HepG2 (cell line): ENCODE data around the gene IKBIP. TPM values are rescaled to one million over a fixed set of nuclear protein-coding genes. Genes with fewer than 3 reads are reported as not detected.

Experiments used
- ARNT2 ChIP-seq: sonication (generic); formaldehyde crosslinking; IDR thresholded peaks from 2 replicates; pipeline ENCODE4 v1.8.0; 2022; ENCODE audit warnings: mild to moderate bottlenecking, low read depth, missing genetic modification reagents, moderate library complexity
- ETV5 ChIP-seq: IDR thresholded peaks from 2 replicates; pipeline ENCODE4 v1.6.1; 2018; ENCODE audit warnings: missing biosample characterization, missing genetic modification reagents, inconsistent platforms, borderline replicate concordance
- HDAC6 ChIP-seq: fragments of 200-600 bp; sonication (generic); IDR thresholded peaks from 2 replicates; pipeline ENCODE4 v1.7.0; 2017; ENCODE audit warnings: mild to moderate bottlenecking, antibody characterized with exemption, low read length, low read depth
- HMGXB4 ChIP-seq, 2 experiments: sonication (generic) in 1 of 2; formaldehyde crosslinking in 1 of 2; IDR thresholded peaks; 2 replicates each; pipeline versions ENCODE4 v1.4.0 to v1.6.1; 2018 to 2020; ENCODE audit warnings: missing genetic modification reagents in 2 of 2, borderline replicate concordance in 1 of 2, low read depth in 1 of 2, mild to moderate bottlenecking in 1 of 2, missing biosample characterization in 1 of 2
- PRMT3 ChIP-seq: sonication (generic); formaldehyde crosslinking; IDR thresholded peaks from 2 replicates; pipeline ENCODE4 v1.8.1; 2022; ENCODE audit warnings: low read depth, mild to moderate bottlenecking, moderate library complexity, missing genetic modification reagents, borderline replicate concordance
- SETDB1 ChIP-seq: sonication (generic); formaldehyde crosslinking; IDR thresholded peaks from 2 replicates; pipeline ENCODE4 v1.5.1; 2020; ENCODE audit warnings: missing genetic modification reagents, mild to moderate bottlenecking, borderline replicate concordance
- SOX6 ChIP-seq, 2 experiments: fragments of 450-650 bp in 1 of 2; sonication (generic) in 1 of 2; formaldehyde crosslinking in 1 of 2; IDR thresholded peaks; 2 replicates each; pipeline versions ENCODE4 v1.4.0 to v1.6.1; 2017 to 2020; ENCODE audit warnings: antibody characterized with exemption in 1 of 2, mild to moderate bottlenecking in 1 of 2, missing genetic modification reagents in 1 of 2
- TRIM22 ChIP-seq: fragments of 450-650 bp; IDR thresholded peaks from 2 replicates; pipeline ENCODE4 v1.6.1; 2017
- ZBTB39 ChIP-seq: sonication (generic); formaldehyde crosslinking; IDR thresholded peaks from 2 replicates; pipeline ENCODE4 v1.5.0; 2020; ENCODE audit warnings: missing genetic modification reagents
- ZFP90 ChIP-seq: sonication (generic); formaldehyde crosslinking; IDR thresholded peaks from 2 replicates; pipeline ENCODE4 v1.8.0; 2022; ENCODE audit warnings: missing genetic modification reagents, mild to moderate bottlenecking, inconsistent platforms, borderline replicate concordance
- ZKSCAN1 ChIP-seq: fragments of 150-350 bp; IDR thresholded peaks from 2 replicates; pipeline ENCODE4 v1.6.1; 2014; ENCODE audit warnings: low read length
- ZNF20 ChIP-seq: sonication (generic); formaldehyde crosslinking; IDR thresholded peaks from 2 replicates; pipeline ENCODE4 v1.4.0; 2020; ENCODE audit warnings: mild to moderate bottlenecking, moderate library complexity, missing genetic modification reagents
- ZNF788 ChIP-seq: sonication (generic); formaldehyde crosslinking; IDR thresholded peaks from 2 replicates; pipeline ENCODE4 v1.5.0; 2020; ENCODE audit warnings: mild to moderate bottlenecking, missing genetic modification reagents, borderline replicate concordance
- polyA plus RNA-seq, 8 experiments: library from polyadenylated mRNA; depleted of rRNA in 3 of 8; stranded (reverse) in 7 of 8; unstranded in 1 of 8; fragments of >200 nt; fragmentation: Illumina TruSeq in 4 of 8; extraction: Trizol in 4 of 8; gene quantifications; 2 replicates each; pipeline versions ENCODE4 v1.2.1 to v1.2.3, GENCODE V29; 2011 to 2016; ENCODE audit warnings: low read depth in 4 of 8, missing spikeins in 1 of 8, mixed read lengths in 1 of 8; ENCODE audit not compliant: insufficient read depth in 1 of 8
- total RNA-seq, 5 experiments: library from RNA; depleted of rRNA; stranded (reverse); fragments of >200 nt; fragmentation: Illumina TruSeq; extraction: Trizol; gene quantifications; 2 replicates each; pipeline ENCODE4 v1.2.3, GENCODE V29; 2016; ENCODE audit warnings: low read depth in 1 of 5
- TF ChIP-seq, protein P1 (sequence below): sonication (generic); formaldehyde crosslinking; IDR thresholded peaks from 2 replicates; pipeline ENCODE4 v1.9.0; 2021; ENCODE audit warnings: missing genetic modification reagents, mild to moderate bottlenecking, borderline replicate concordance
- TF ChIP-seq, protein P2 (sequence below): sonication (generic); formaldehyde crosslinking; IDR thresholded peaks from 2 replicates; pipeline ENCODE4 v1.5.0; 2020; ENCODE audit warnings: mild to moderate bottlenecking, missing genetic modification reagents, borderline replicate concordance
- TF ChIP-seq, protein P3 (sequence below): sonication (generic); formaldehyde crosslinking; IDR thresholded peaks from 2 replicates; pipeline ENCODE4 v1.8.1; 2023; ENCODE audit warnings: missing genetic modification reagents, mild to moderate bottlenecking, borderline replicate concordance

The IKBIP gene
- total and polyA plus RNA-seq, 2 of the 13 experiments (the other 11 are each of a cell fraction or from before 2014, with no cell fraction given) = 20.0 to 55.5 TPM

DNA sequence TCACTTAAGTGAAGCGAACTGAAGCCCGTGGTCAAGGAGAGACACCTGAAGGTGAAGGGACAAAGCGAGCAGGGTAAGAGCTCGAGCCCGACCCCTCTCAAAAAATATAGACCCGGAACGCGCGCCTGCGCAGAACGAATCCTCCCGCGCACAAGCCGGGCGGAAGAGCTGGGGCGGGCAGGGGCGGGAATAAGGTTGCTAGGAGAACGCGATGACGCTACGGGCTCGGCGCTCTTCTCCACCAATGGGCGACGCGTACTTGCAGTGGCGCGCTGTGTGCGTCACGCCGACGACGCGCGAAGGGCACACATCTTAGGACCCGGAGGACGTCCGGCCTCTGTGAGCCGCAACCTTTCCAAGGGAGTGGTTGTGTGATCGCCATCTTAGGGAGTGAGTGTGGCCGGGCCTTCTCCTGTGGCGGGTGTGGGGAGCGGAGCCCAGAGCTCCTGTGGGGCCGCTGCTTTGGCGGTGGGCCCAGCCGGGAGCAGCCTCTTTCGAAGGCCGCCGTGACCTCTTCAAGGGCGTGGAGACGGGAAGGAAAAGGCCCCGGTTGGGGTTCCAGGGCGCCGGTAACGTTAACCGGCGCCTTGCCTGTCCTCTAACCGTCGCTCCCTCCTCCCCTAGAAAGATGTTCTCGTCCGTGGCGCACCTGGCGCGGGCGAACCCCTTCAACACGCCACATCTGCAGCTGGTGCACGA lies 51.1 kb downstream of the IKBIP start, which contains the start of gene SLC25A3 (continued):
- peak; percentile 64 to 76 for TF ChIP-seq HMGXB4 (CRISPR knock-in tag; IDR thresholded peaks at IDR 0.05; ENCODE audit: borderline replicate concordance in 1 of 2, low read depth in 1 of 2)
- peak; percentile 75; the same call in 1 of the 2 replicates for TF ChIP-seq ZNF788 (CRISPR knock-in tag)
- TF ChIP-seq, protein P1, sequence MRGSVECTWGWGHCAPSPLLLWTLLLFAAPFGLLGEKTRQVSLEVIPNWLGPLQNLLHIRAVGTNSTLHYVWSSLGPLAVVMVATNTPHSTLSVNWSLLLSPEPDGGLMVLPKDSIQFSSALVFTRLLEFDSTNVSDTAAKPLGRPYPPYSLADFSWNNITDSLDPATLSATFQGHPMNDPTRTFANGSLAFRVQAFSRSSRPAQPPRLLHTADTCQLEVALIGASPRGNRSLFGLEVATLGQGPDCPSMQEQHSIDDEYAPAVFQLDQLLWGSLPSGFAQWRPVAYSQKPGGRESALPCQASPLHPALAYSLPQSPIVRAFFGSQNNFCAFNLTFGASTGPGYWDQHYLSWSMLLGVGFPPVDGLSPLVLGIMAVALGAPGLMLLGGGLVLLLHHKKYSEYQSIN (CRISPR knock-in tag) = no peak
- TF ChIP-seq, protein P2, sequence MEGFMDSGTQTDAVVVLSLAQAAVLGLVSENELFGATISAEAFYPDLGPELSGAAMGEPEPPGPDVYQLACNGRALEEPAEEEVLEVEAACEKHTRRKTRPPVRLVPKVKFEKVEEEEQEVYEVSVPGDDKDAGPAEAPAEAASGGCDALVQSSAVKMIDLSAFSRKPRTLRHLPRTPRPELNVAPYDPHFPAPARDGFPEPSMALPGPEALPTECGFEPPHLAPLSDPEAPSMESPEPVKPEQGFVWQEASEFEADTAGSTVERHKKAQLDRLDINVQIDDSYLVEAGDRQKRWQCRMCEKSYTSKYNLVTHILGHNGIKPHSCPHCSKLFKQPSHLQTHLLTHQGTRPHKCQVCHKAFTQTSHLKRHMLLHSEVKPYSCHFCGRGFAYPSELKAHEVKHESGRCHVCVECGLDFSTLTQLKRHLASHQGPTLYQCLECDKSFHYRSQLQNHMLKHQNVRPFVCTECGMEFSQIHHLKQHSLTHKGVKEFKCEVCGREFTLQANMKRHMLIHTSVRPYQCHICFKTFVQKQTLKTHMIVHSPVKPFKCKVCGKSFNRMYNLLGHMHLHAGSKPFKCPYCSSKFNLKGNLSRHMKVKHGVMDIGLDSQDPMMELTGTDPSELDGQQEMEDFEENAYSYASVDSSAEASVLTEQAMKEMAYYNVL (CRISPR knock-in tag) = no peak
- TF ChIP-seq ZNF20 (CRISPR knock-in tag) = no peak
- TF ChIP-seq TRIM22 = no peak
- no peak; the same call in 1 of the 2 replicates for TF ChIP-seq PRMT3
- peak; percentile 82 for TF ChIP-seq ETV5 (CRISPR knock-in tag)
- no peak for TF ChIP-seq SOX6 (IDR thresholded peaks at IDR 0.05)
- TF ChIP-seq SOX6 (CRISPR knock-in tag; IDR thresholded peaks at IDR 0.05) = peak; percentile 12; the same call in 1 of the 2 replicates
- TF ChIP-seq, protein P3, sequence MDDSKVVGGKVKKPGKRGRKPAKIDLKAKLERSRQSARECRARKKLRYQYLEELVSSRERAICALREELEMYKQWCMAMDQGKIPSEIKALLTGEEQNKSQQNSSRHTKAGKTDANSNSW (CRISPR knock-in tag) = no peak
- TF ChIP-seq HDAC6 = no peak
- no peak for TF ChIP-seq ZKSCAN1
- peak; percentile 86; the same call in 1 of the 2 replicates for TF ChIP-seq ARNT2 (CRISPR knock-in tag)
- peak; percentile 48; the same call in 1 of the 2 replicates for TF ChIP-seq ZFP90
- TF ChIP-seq SETDB1 (CRISPR knock-in tag) = no peak
- TF ChIP-seq ZBTB39 (CRISPR knock-in tag) = peak; percentile 67; the same call in 1 of the 2 replicates
